K562 (cell line): Measurements from ENCODE around the gene LTBP1. TPM values are rescaled to one million over a fixed set of nuclear protein-coding genes. Genes with fewer than 3 reads are reported as not detected.

Source experiments
- ATAC-seq: fragments of 200-7000 bp; cut with Tn5 transposase; 3 replicates; pipeline ENCODE4 v1.9.1; 2020; ENCODE audit warnings: moderate library complexity
- BruUV-seq: library from RNA; stranded (reverse); fragments of 400-500 nt; replicated peaks from 2 replicates; lab custom pipeline; 2021; lab: Mats Ljungman, UMichigan
- CTCF ChIA-PET: fragments of 300-600 bp; formaldehyde crosslinking; extraction: SDS; loops from one replicate; lab custom pipeline; 2021; ENCODE audit warnings: low intra/inter-chr PET ratio; lab: Yijun Ruan, JAX
- POLR2A ChIA-PET: fragments of 300-600, 350-650 bp; sonication (Branson Sonifier 250); formaldehyde crosslinking; extraction: SDS; loops from one replicate; lab custom pipeline; 2021; ENCODE audit warnings: antibody characterized with exemption, inconsistent platforms; lab: Yijun Ruan, JAX
- DNase-seq, 4 experiments: peaks; one replicate each; pipeline versions ENCODE4 v3.0.0 to v3.0.0-alpha.2; 2011 to 2018; ENCODE audit warnings: low spot score in 3 of 4, mixed read lengths in 3 of 4; ENCODE audit errors: extremely low read depth in 1 of 4
- FAIRE-seq: peaks from 2 replicates; lab custom pipeline; 2011; peaks lifted over from hg19 to GRCh38; lab: Jason Lieb, UNC
- H2AFZ ChIP-seq: 2 replicates; pipeline ENCODE4 v1.6.0; 2011; ENCODE audit warnings: low read depth, low read length, control low read depth, inconsistent platforms
- H3K27ac ChIP-seq: fragments of 200-600 bp; 3 replicates; pipeline ENCODE4 v1.8.0; 2011; ENCODE audit warnings: low read depth, mild to moderate bottlenecking, control low read depth, inconsistent platforms, low read length, moderate library complexity, mixed read lengths; ENCODE audit errors: extremely low read depth
- H3K27me3 ChIP-seq, 2 experiments: fragments of 300-600 bp in 1 of 2; 2 replicates in 1 of 2; 3 replicates in 1 of 2; pipeline versions ENCODE4 v1.6.0 to v1.8.0; 2011; ENCODE audit warnings: inconsistent platforms in 2 of 2, low read length in 2 of 2, mild to moderate bottlenecking in 1 of 2, mixed read lengths in 1 of 2, moderate library complexity in 1 of 2; ENCODE audit not compliant: control insufficient read depth in 2 of 2, insufficient read depth in 2 of 2
- H3K36me3 ChIP-seq: fragments of 300-600 bp; 3 replicates; pipeline ENCODE4 v1.8.0; 2011; ENCODE audit warnings: mild to moderate bottlenecking, low read length, inconsistent platforms; ENCODE audit not compliant: control insufficient read depth, insufficient read depth
- H3K4me1 ChIP-seq, 2 experiments: fragments of 200-600 bp in 1 of 2; replicated peaks in 1 of 2; 2 replicates in 1 of 2; 3 replicates in 1 of 2; pipeline versions ENCODE4 v1.5.1 to v1.8.0; 2011; ENCODE audit warnings: inconsistent platforms in 2 of 2, low read length in 2 of 2, mild to moderate bottlenecking in 1 of 2, mixed read lengths in 1 of 2, moderate library complexity in 1 of 2; ENCODE audit not compliant: control insufficient read depth in 2 of 2, insufficient read depth in 2 of 2
- H3K4me2 ChIP-seq: 2 replicates; pipeline ENCODE4 v1.6.1; 2011; ENCODE audit warnings: low read length, control low read depth, inconsistent platforms, mixed read lengths; ENCODE audit not compliant: insufficient read depth
- H3K4me3 ChIP-seq: fragments of 200-600 bp; sonication (generic), shearing (Covaris generic); 2 replicates; pipeline ENCODE4 v1.5.1; 2016; ENCODE audit warnings: control low read depth, inconsistent platforms
- H3K79me2 ChIP-seq: fragments of 200-600 bp; 3 replicates; pipeline ENCODE4 v1.8.0; 2011; ENCODE audit warnings: low read length, inconsistent platforms; ENCODE audit not compliant: control insufficient read depth, insufficient read depth
- H3K9ac ChIP-seq, 2 experiments: 2 replicates each; pipeline versions ENCODE4 v1.6.0 to v1.6.1; 2011; ENCODE audit warnings: low read depth in 2 of 2, low read length in 2 of 2, control low read depth in 1 of 2, inconsistent platforms in 1 of 2, mild to moderate bottlenecking in 1 of 2, mixed read lengths in 1 of 2; ENCODE audit not compliant: insufficient read depth in 1 of 2
- H3K9me1 ChIP-seq: one replicate; pipeline ENCODE4 v1.6.0; 2011; ENCODE audit warnings: inconsistent platforms, mild to moderate bottlenecking, low read length, moderate library complexity; ENCODE audit not compliant: control insufficient read depth, insufficient read depth
- H3K9me3 ChIP-seq: replicated peaks from 2 replicates; pipeline ENCODE4 v1.5.1; 2011; ENCODE audit warnings: low read depth, low read length, inconsistent platforms; ENCODE audit not compliant: control insufficient read depth, insufficient read depth
- H4K20me1 ChIP-seq: replicated peaks from 2 replicates; pipeline ENCODE4 v1.6.1; 2011; ENCODE audit warnings: low read length, inconsistent platforms, mixed read lengths; ENCODE audit not compliant: control insufficient read depth, insufficient read depth
- L3MBTL2 ChIP-seq: fragments of 450-650 bp; IDR thresholded peaks from 2 replicates; pipeline ENCODE4 v1.6.1; 2016; ENCODE audit warnings: mild to moderate bottlenecking, moderate library complexity
- MEF2D ChIP-seq: conservative IDR thresholded peaks from 2 replicates; pipeline ENCODE4 v1.6.1; 2016; ENCODE audit warnings: low read depth, missing genetic modification characterization, missing compliant biosample characterization
- NFIC ChIP-seq: fragments of 450-650 bp; IDR thresholded peaks from 2 replicates; pipeline ENCODE4 v1.6.1; 2017; ENCODE audit warnings: mild to moderate bottlenecking, inconsistent platforms
- RHOXF2B ChIP-seq: fragments of 250-450 bp; sonication (Bioruptor Pico); conservative IDR thresholded peaks from 2 replicates; pipeline ENCODE4 v1.5.1; 2021
- SAFB ChIP-seq: fragments of 200-400 bp; formaldehyde crosslinking; IDR thresholded peaks from 2 replicates; pipeline ENCODE4 v1.6.1; 2017; ENCODE audit warnings: low read depth, low read length, borderline replicate concordance
- ZFP1 ChIP-seq: fragments of 450-650 bp; formaldehyde crosslinking; IDR thresholded peaks from 2 replicates; pipeline ENCODE4 v1.4.0; 2020; ENCODE audit warnings: mild to moderate bottlenecking, mixed read lengths
- WGBS: fragments of 100-300 bp; shearing (Covaris generic); methylation state at CpG from one replicate; pipeline ENCODE4 v1.1.6; 2016; ENCODE audit warnings: low coverage, mixed read lengths; ENCODE audit not compliant: insufficient coverage; ENCODE audit errors: missing lambda C conversion rate; 5-methylcytosine and 5-hydroxymethylcytosine counted together
- in situ Hi-C: fragments of 300-500 bp; cut with MboI; formaldehyde crosslinking; loops from 4 replicates; pipeline ENCODE4 v1.15.0; 2018; ENCODE audit warnings: inconsistent platforms, mixed read lengths
- intact Hi-C: fragments of 100-400 bp; cut with micrococcal nuclease; formaldehyde crosslinking; loops from 2 replicates; pipeline ENCODE4 v1.14.2; 2022
- polyA plus RNA-seq, 8 experiments: library from polyadenylated mRNA; depleted of rRNA in 4 of 8; stranded (reverse) in 5 of 8; unstranded in 3 of 8; fragments of >200 nt; fragmentation: Nextera tagmentation in 2 of 8; fragmentation: Illumina TruSeq in 1 of 8; extraction: Ambion mirVana in 2 of 8; extraction: Trizol in 1 of 8; gene quantifications; 2 replicates each; pipeline versions ENCODE4 v1.2.1 to v1.2.3, GENCODE V29; 2011 to 2014; ENCODE audit warnings: inconsistent platforms in 1 of 8, missing spikeins in 1 of 8
- total RNA-seq, 7 experiments: library from RNA; depleted of rRNA in 6 of 7; stranded (reverse); fragments of >200 nt in 6 of 7; fragmentation: Illumina TruSeq in 2 of 7; extraction: Trizol in 2 of 7; gene quantifications; 2 replicates each; pipeline versions ENCODE4 v1.2.1 to v1.2.3, GENCODE V29; 2011 to 2021; ENCODE audit warnings: low replicate concordance in 1 of 7
- TF ChIP-seq, protein P1 (sequence below): sonication (generic); formaldehyde crosslinking; IDR thresholded peaks from 2 replicates; pipeline ENCODE4 v1.5.0; 2020; ENCODE audit warnings: missing genetic modification reagents
- TF ChIP-seq, protein P2 (sequence below), 2 experiments: fragments of 450-650 bp; formaldehyde crosslinking in 1 of 2; IDR thresholded peaks; 2 replicates each; pipeline versions ENCODE4 v1.4.0 to v1.6.1; 2014 to 2020; ENCODE audit warnings: mild to moderate bottlenecking in 2 of 2, borderline replicate concordance in 1 of 2, low read depth in 1 of 2
- TF ChIP-seq, protein P3 (sequence below): fragments of 450-650 bp; formaldehyde crosslinking; IDR thresholded peaks from 2 replicates; pipeline ENCODE4 v1.4.0; 2022; ENCODE audit warnings: missing genetic modification characterization

The LTBP1 gene
- total and polyA plus RNA-seq, 9 of the 15 experiments (the other 6 are each of a cell fraction or from before 2014, with no cell fraction given): 3.6 to 16.4 (median 8.5) TPM

DNA sequence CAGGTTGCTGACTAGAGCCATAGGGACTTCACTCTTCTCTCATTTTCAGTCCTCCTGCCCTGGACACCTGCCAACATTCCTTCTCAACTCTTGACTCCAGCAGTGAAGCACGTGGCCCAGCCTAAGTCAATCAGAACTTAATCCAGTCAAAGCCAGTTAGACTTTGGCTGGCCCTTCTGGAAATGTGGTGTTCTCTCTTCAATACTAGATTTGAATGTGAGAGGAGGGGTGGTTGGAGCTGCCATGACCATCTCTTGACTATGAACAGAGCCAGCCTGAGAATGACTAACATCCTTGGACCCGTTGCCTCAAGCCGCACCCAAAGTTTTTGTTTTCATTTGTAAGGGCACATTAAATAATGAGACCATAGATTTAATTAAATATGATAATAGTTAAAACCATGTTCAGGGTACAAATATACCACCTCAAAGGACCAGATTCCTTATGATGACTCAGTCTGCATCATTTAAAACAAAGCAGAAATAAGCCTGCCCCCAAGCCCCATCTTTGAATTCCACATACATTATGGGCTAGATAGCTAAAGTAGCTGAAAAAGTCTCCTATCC, 480.0 kb downstream of the LTBP1 start:
- H3K9me1 ChIP-seq: no peaks in the 10 kb centered on the region
- WGBS: 16% methylated on average over 3 of the region's 3 CpGs
- ChIA-PET CTCF (no interaction called here), POLR2A (no interaction called here)
- H3K9me3 ChIP-seq: no peaks in the 10 kb centered on the region
- no peaks in the 10 kb centered on the region for H4K20me1 ChIP-seq
- intact Hi-C loops: no loop called here
- DNase-seq: peak in 2 of 4 experiments; percentile 13 to 52
- 0 out of 2 replicates have a peak overlapping the region, but pooled peaks have one; percentile 33 for H2AFZ ChIP-seq
- no peak; the same call in 2 of the 3 replicates for ATAC-seq
- H3K27me3 ChIP-seq: no peaks in the 10 kb centered on the region; a peak in 1 of 5 replicates
- no peak overlapping the region for H3K27ac ChIP-seq
- no peaks in the 10 kb centered on the region for H3K36me3 ChIP-seq
- peaks cover 0 to 3% of the 10 kb centered on the region in 2 experiments; a peak in 1 of 5 replicates for H3K4me1 ChIP-seq
- no peak overlapping the region for H3K4me2 ChIP-seq
- in situ Hi-C loops: no loop called here
- H3K4me3 ChIP-seq: no peak overlapping the region
- no peaks in the 10 kb centered on the region for H3K79me2 ChIP-seq
- no peak overlapping the region for H3K9ac ChIP-seq
- no TSS peak for BruUV-seq
- TF ChIP-seq L3MBTL2: peak; percentile 51; the same call in 1 of the 2 replicates
- no peak for TF ChIP-seq MEF2D (tag)
- TF ChIP-seq ZFP1: no peak
- TF ChIP-seq, protein P1, sequence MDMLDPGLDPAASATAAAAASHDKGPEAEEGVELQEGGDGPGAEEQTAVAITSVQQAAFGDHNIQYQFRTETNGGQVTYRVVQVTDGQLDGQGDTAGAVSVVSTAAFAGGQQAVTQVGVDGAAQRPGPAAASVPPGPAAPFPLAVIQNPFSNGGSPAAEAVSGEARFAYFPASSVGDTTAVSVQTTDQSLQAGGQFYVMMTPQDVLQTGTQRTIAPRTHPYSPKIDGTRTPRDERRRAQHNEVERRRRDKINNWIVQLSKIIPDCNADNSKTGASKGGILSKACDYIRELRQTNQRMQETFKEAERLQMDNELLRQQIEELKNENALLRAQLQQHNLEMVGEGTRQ (CRISPR knock-in tag): 0 out of 2 replicates have a peak, but pooled peaks have one; percentile 27
- TF ChIP-seq SAFB: no peak
- TF ChIP-seq, protein P2, sequence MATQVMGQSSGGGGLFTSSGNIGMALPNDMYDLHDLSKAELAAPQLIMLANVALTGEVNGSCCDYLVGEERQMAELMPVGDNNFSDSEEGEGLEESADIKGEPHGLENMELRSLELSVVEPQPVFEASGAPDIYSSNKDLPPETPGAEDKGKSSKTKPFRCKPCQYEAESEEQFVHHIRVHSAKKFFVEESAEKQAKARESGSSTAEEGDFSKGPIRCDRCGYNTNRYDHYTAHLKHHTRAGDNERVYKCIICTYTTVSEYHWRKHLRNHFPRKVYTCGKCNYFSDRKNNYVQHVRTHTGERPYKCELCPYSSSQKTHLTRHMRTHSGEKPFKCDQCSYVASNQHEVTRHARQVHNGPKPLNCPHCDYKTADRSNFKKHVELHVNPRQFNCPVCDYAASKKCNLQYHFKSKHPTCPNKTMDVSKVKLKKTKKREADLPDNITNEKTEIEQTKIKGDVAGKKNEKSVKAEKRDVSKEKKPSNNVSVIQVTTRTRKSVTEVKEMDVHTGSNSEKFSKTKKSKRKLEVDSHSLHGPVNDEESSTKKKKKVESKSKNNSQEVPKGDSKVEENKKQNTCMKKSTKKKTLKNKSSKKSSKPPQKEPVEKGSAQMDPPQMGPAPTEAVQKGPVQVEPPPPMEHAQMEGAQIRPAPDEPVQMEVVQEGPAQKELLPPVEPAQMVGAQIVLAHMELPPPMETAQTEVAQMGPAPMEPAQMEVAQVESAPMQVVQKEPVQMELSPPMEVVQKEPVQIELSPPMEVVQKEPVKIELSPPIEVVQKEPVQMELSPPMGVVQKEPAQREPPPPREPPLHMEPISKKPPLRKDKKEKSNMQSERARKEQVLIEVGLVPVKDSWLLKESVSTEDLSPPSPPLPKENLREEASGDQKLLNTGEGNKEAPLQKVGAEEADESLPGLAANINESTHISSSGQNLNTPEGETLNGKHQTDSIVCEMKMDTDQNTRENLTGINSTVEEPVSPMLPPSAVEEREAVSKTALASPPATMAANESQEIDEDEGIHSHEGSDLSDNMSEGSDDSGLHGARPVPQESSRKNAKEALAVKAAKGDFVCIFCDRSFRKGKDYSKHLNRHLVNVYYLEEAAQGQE (IDR thresholded peaks at IDR 0.05; ENCODE audit: borderline replicate concordance): peak; percentile 42
- TF ChIP-seq, protein P2 (CRISPR knock-in tag; IDR thresholded peaks at IDR 0.05; ENCODE audit: low read depth): no peak
- peak; percentile 66 for TF ChIP-seq NFIC
- TF ChIP-seq, protein P3, sequence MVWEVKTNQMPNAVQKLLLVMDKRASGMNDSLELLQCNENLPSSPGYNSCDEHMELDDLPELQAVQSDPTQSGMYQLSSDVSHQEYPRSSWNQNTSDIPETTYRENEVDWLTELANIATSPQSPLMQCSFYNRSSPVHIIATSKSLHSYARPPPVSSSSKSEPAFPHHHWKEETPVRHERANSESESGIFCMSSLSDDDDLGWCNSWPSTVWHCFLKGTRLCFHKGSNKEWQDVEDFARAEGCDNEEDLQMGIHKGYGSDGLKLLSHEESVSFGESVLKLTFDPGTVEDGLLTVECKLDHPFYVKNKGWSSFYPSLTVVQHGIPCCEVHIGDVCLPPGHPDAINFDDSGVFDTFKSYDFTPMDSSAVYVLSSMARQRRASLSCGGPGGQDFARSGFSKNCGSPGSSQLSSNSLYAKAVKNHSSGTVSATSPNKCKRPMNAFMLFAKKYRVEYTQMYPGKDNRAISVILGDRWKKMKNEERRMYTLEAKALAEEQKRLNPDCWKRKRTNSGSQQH (CRISPR knock-in tag): no peak
- no peak for TF ChIP-seq RHOXF2B (CRISPR knock-in tag)
- TF ChIP-seq, all 486 proteins: peak for 4
- no peak for FAIRE-seq
